Lung microvascular endothelial cell (primary cell): ENCODE results near the gene LRRD1. TPM values are rescaled to one million over a fixed set of nuclear protein-coding genes. Genes with fewer than 3 reads are reported as not detected.
"Not testable (repeated sequence)": the region's sequence is repeated elsewhere in the genome, so short reads cannot be mapped to it uniquely, and the experiment has no call there.

Source experiments
- DNase-seq, 2 donors: peaks; one replicate each; pipeline versions ENCODE4 v3.0.0 to v3.0.0-alpha.2; 2010; ENCODE audit warnings: low read depth in 2 of 2
- total RNA-seq: library from RNA; depleted of rRNA; stranded (reverse); fragments of >200 nt; gene quantifications from 2 replicates; pipeline ENCODE4 v1.2.1, GENCODE V29; 2014

The LRRD1 gene
- total RNA-seq, 1 donor from 2014 or later = under 0.01 TPM

GRCh38 chr7:92142791-92143190, 36.2 kb downstream of the LRRD1 start:
- DNase-seq = not testable (repeated sequence)

- DNase-seq = no peak
Measured at GRCh38 chr7:92141161-92141560, 37.8 kb downstream of the LRRD1 start.

- DNase-seq = no peak
Measured at GRCh38 chr7:92137557-92137956, 41.4 kb downstream of the LRRD1 start.

GRCh38 chr7:92135052-92135889, 43.7 kb downstream of the LRRD1 start:
- DNase-seq = no peak

- peak; percentile 92 to 95 for DNase-seq
Measured at GRCh38 chr7:92134271-92135051, 44.5 kb downstream of the LRRD1 start, which contains the start of gene CYP51A1. TSS of gene CYP51A1 (minus strand) at chr7:92134477. CDS start at chr7:92134364, 113 bp downstream.

GRCh38 chr7:92133737-92134270, 45.1 kb downstream of the LRRD1 start:
- DNase-seq = peak; percentile 72 to 82

GRCh38 chr7:92133133-92133736, 45.7 kb downstream of the LRRD1 start:
- no peak for DNase-seq

- DNase-seq = no peak
Measured at GRCh38 chr7:92131764-92132330, 47.1 kb downstream of the LRRD1 start.

- DNase-seq = no peak
Measured at GRCh38 chr7:92131093-92131492, 47.8 kb downstream of the LRRD1 start.

GRCh38 chr7:92121681-92122080, 57.3 kb downstream of the LRRD1 start:
- DNase-seq = no peak

GRCh38 chr7:92119213-92119759, 59.7 kb downstream of the LRRD1 start:
- DNase-seq = no peak

GRCh38 chr7:92116949-92117348, 62.0 kb downstream of the LRRD1 start:
- no peak for DNase-seq

- DNase-seq = no peak
Measured at GRCh38 chr7:92115821-92116220, 63.1 kb downstream of the LRRD1 start.

GRCh38 chr7:92110857-92111256, 68.1 kb downstream of the LRRD1 start:
- DNase-seq = no peak

- no peak for DNase-seq
Measured at GRCh38 chr7:92108821-92109220, 70.1 kb downstream of the LRRD1 start.

GRCh38 chr7:92102862-92103261, 76.1 kb downstream of the LRRD1 start:
- DNase-seq = peak in 1 of 2 donors; percentile 7

GRCh38 chr7:92100534-92100933, 78.4 kb downstream of the LRRD1 start:
- no peak for DNase-seq

GRCh38 chr7:92095380-92095779, 83.6 kb downstream of the LRRD1 start:
- DNase-seq = no peak
